Mononuclear cell (primary cell): ENCODE measurements around the gene POLD2. TPM values are rescaled to one million over a fixed set of nuclear protein-coding genes. Genes with fewer than 3 reads are reported as not detected.

ENCODE experiments used
- H3K27me3 ChIP-seq: 2 replicates; pipeline ENCODE4 v1.6.0; 2011; ENCODE audit warnings: low read length, control low read depth; ENCODE audit not compliant: insufficient read depth
- H3K4me1 ChIP-seq: 2 replicates; pipeline ENCODE4 v1.5.1; 2011; ENCODE audit warnings: mild to moderate bottlenecking, low read length, control low read depth; ENCODE audit not compliant: insufficient read depth
- H3K4me3 ChIP-seq: 2 replicates; pipeline ENCODE4 v1.5.1; 2011; ENCODE audit warnings: mild to moderate bottlenecking, low read length, moderate library complexity
- H3K9me3 ChIP-seq: 2 replicates; pipeline ENCODE4 v1.5.1; 2011; ENCODE audit warnings: low read depth, mild to moderate bottlenecking, control low read depth, low read length
- total RNA-seq: library from RNA; depleted of rRNA; stranded (reverse); fragments of >200 nt; gene quantifications from one replicate; pipeline ENCODE4 v1.2.3, GENCODE V29; 2012

Gene POLD2
- total RNA-seq, 1 donor, result 14.9 TPM

- Histone ChIP-seq H3K4me1 (peaks cover 13% of the 10 kb centered on the region), H3K9me3 (no peaks in the 10 kb centered on the region), H3K27me3 (peaks cover 11% of the 10 kb centered on the region), H3K4me3 (no peak overlapping the region)
Observed at GRCh38 chr7:44145969-44146911, 22.9 kb upstream of the POLD2 start.

DNA sequence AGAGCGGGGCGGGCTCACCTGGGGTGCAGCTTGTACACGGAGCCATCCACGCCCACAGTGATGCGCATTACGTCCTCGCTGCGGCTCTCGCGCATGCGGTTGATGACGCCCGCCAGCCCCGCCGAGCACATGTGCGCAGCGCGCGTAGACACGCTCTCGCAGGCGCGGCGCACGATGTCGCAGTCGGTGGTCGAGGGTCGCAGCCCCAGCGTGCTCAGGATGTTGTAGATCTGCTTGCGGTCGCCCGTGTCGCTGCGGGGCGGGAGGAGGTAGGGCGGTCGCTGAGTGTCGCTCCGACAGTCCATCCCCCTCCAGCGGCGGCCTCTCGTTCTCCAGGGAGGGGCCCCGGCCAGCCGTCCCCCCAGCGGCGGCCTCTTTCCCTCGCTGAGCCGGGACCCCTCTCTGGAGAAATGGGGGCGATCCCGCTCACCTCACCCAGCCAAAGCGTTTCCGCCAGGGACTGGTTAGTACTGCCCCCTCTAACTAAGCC, 22.2 kb upstream of the POLD2 start:
- Histone ChIP-seq H3K9me3 (no peaks in the 10 kb centered on the region), H3K4me1 (peaks cover 13% of the 10 kb centered on the region), H3K27me3 (peaks cover 11% of the 10 kb centered on the region), H3K4me3 (no peak overlapping the region)

DNA sequence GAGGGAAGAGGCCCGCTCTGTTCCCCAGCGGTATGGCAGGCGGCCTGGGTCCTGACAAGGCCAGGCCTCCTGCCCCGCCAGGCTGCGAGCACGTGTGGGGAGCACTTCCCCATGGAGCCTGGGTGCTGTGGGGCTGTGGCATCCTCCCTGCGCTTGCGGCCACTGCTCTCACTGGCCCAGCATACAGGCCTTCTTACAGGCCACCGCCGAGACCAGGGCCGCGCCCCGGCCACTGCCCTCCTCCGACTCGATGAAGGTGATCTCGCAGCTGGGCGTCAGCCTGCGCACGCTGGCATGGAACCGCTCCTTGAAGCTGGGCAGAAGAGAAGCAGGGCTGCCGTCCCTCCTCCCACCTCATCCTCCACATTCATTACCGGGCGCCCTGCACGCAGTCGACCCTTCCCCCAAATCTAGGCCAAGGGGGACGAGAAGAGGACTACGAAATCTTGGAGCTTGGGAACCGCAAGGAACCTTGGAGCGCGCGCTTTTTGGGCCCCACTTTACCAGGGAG, 21.7 kb upstream of the POLD2 start:
- Histone ChIP-seq H3K4me1 (peaks cover 13% of the 10 kb centered on the region), H3K9me3 (no peaks in the 10 kb centered on the region), H3K4me3 (no peak overlapping the region), H3K27me3 (peaks cover 11% of the 10 kb centered on the region)

GRCh38 chr7:44144426-44144967, 21.1 kb upstream of the POLD2 start:
- H3K27me3 ChIP-seq, result peaks cover 11% of the 10 kb centered on the region
- peaks cover 13% of the 10 kb centered on the region for H3K4me1 ChIP-seq
- no peaks in the 10 kb centered on the region for H3K9me3 ChIP-seq

DNA sequence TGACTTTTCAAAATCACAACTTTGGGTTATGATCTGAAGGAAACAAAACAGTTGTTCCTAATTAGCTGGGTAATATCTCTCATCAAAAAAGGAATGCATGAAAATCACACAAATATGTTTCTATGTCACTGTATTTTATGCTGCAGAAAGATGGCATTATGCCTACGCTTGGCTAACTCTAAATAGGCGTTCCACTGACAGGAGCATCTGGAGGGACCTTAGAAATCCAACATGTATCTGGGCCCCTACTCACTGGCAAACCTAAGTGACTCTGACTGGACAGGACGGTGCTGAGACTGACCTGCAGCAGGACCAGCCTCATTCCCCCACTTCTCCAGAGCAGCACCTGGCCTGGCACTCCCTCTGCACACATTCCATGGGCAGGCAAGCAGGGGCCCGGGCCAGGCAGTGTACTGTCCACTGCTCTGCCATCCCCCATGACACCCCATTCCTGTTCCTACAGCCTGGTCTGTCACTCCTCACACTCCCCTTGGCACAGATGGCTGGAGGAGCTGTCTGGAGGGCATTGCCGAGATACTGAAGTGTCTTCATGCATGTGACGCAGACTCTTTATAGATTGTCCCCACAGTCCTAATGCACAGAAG, 20.4 kb upstream of the POLD2 start:
- Histone ChIP-seq H3K4me3 (no peak overlapping the region), H3K4me1 (peaks cover 13% of the 10 kb centered on the region), H3K27me3 (peaks cover 11% of the 10 kb centered on the region), H3K9me3 (no peaks in the 10 kb centered on the region)

More at GRCh38 chr7:44144426-44144967, 21.1 kb upstream of the POLD2 start:
- no peak overlapping the region for H3K4me3 ChIP-seq

DNA sequence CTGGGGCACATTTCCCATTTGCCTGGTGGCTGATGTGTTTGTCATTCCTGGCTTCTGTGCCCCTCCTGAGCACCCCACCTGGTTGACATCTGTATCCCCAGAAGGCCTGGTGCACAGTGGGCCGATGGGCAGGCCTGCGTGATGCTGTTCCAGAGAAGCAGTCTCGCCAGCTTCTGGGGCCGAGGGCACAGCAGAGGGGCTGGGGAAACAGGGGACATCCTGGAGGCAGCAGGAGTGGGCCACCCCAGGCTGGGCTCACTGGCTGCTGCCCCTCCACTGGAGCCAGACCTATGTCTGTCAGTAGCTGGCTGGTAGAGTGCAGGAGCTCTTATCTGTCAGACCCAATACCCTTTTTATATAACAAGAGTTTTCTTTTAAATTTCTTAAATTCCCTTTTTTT, 18.7 kb upstream of the POLD2 start:
- peaks cover 13% of the 10 kb centered on the region for H3K4me1 ChIP-seq
- H3K27me3 ChIP-seq, result peaks cover 11% of the 10 kb centered on the region
- H3K9me3 ChIP-seq, result no peaks in the 10 kb centered on the region
- H3K4me3 ChIP-seq, result no peak overlapping the region

DNA sequence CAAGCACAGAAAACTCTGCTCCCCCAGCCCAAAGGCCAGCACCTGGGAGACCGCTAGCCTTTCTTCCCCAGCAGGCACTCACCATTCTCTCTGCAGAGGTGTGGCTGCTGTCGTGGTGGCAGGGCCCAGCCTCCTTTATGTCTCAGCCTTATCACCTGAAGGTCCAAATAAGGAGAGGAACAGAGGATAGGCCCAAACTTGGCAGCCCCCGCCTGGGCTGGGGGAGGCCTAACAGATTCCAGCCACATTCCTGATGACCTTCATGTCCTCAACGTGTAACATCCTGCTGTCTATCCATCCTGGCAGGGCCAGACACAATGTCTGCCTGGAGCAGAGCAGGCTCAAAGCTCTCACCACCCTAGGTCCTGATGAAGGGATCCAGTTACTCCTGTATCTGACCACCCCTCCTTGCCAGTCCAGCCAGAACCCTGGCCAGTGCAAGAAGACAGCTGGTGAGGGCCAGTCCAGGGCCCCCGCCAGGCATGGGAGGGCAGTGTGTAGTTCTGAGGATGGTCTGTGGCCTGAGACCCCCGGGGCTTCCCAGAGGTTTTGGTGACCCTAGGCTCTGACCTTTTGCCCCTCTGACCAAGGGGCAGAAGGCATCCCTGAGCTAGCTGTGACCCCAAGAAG, 18.0 kb upstream of the POLD2 start, which contains the start of gene MYL7:
Gene MYL7 (minus strand): TSS at position 112 of the 630 bp plus-strand sequence. CDS start 27 bp downstream, at position 85.
- H3K4me3 ChIP-seq, result no peak within 1 kb of the TSS
- peaks cover 9% of the 10 kb centered on the region for H3K4me1 ChIP-seq
- H3K27me3 ChIP-seq, result peaks cover 7% of the 10 kb centered on the region
- no peaks in the 10 kb centered on the region for H3K9me3 ChIP-seq

DNA sequence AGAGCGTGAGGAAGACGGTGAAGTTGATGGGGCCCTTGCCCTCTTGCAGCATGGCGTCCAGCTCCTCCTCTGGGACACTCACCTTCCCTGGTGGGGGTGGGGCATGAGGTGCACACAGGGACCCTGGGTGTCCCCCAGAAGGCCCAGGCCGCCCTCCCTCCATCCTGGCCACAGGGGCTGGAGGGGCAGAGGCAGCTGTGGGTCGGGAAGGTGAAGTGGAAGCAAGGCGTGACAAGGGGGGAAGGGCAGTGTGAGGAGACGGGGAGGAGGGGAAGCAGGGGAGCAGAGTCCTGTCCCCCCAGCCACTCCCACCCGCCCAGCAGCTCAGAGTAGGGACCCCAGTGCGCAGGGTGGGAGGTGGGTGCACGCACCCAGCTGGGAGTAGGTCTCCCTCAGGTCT, 17.0 kb upstream of the POLD2 start:
- Histone ChIP-seq H3K4me3 (no peak overlapping the region), H3K27me3 (peaks cover 4% of the 10 kb centered on the region), H3K4me1 (peaks cover 1% of the 10 kb centered on the region), H3K9me3 (no peaks in the 10 kb centered on the region)

DNA sequence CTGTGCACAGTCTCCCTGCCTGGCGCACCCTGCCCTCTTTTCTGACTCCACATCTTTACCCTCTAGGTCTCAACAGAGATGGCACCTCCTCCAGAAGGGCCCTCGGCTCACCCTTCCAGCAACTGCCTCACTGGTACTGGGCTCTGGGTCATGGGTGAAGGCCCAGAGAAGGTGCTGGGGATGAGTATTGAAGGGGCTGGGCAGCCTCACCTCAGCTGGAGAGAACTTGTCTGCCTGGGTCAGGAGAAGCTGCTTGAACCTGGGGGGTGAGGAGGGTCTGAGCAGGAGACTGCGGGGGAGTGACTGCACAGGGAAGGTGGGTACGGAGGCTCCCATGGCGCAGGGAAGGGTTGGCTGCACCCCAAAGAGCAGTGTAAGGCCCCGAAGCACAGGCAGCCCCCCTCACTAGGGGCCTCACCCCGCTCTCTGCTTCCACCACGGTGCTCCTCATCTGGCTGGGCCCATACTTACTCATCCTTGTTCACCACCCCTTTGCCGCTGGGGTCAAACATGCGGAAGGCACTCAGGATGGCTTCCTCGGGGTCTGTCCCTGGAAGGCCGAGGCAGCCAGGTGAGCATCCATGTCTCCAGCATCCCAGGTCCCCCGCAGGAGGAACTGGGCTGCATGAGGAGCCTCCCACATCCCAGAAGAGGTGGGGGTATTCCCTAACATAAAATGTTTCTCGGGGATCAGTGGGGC, 16.1 kb upstream of the POLD2 start:
- no peak overlapping the region for H3K4me3 ChIP-seq
- H3K9me3 ChIP-seq, result no peaks in the 10 kb centered on the region
- H3K27me3 ChIP-seq, result no peaks in the 10 kb centered on the region
- no peaks in the 10 kb centered on the region for H3K4me1 ChIP-seq

DNA sequence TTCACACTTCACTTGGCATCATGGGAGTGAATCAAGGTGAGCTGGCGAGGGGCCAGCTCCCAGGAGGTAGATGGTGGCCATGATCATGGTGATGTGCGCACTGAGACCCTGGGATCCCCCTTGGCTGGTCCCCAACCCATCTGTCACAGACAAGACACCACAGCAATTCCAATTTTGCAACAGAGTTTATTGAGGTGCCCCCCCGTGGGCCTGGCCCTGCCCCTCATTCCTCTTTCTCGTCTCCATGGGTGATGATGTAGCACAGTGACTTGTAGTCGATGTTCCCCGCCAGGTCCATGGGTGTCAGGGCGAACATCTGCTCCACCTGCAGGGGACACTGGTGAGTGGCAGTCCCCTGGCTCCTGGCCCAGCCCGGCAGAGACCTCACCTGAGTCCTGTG, 15.3 kb upstream of the POLD2 start:
- Histone ChIP-seq H3K27me3 (no peaks in the 10 kb centered on the region), H3K9me3 (no peaks in the 10 kb centered on the region), H3K4me3 (no peak overlapping the region), H3K4me1 (no peaks in the 10 kb centered on the region)

DNA sequence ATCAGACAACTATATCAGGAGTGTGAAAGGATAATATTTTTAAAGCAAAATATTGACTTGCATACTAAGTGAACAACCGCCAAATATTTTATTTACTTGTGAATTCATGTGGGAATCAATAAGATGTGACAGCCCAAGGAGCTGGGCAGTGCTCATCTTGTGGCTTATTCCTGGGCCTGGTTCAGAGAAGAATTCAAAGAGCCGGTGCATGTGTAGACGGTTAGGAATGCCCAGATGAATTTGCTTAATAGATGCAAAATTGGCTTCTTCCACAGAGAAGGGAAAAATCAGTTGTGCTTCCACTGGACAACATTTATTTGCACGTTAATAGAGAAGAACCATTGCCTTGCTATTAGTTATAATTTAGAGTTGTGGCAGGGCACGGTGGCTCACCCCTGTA, 13.4 kb upstream of the POLD2 start:
- Histone ChIP-seq H3K27me3 (no peaks in the 10 kb centered on the region), H3K9me3 (no peaks in the 10 kb centered on the region), H3K4me3 (no peak overlapping the region), H3K4me1 (no peaks in the 10 kb centered on the region)

GRCh38 chr7:44134943-44135628, 11.7 kb upstream of the POLD2 start:
- Histone ChIP-seq H3K9me3 (no peaks in the 10 kb centered on the region), H3K4me3 (no peak overlapping the region), H3K4me1 (no peaks in the 10 kb centered on the region), H3K27me3 (no peaks in the 10 kb centered on the region)

DNA sequence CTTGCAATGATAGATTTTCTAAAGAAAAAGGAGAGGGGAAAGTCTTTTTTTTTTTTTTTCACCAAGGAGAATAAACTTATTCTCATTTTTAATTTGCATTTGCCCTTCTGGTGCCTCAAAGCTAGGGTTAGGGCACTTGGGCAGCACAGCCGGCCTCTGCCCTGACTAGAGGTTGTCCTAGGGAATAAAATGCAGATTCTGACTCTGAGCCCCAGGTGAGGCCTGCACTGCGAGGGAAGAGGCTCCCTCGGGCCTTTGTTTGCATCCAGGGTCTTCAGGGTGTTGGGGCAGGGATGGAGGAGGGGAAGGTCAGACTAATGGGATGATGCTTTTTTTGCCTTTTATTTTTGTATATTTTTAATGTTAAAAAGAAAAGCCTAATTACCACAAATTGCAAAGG, 9.9 kb upstream of the POLD2 start:
- Histone ChIP-seq H3K9me3 (no peaks in the 10 kb centered on the region), H3K4me1 (no peaks in the 10 kb centered on the region), H3K4me3 (no peak overlapping the region), H3K27me3 (no peaks in the 10 kb centered on the region)

GRCh38 chr7:44132039-44132438, 8.7 kb upstream of the POLD2 start:
- Histone ChIP-seq H3K27me3 (no peaks in the 10 kb centered on the region), H3K9me3 (no peaks in the 10 kb centered on the region), H3K4me3 (no peak overlapping the region), H3K4me1 (no peaks in the 10 kb centered on the region)
